Stimulated activated CD4-positive, alpha-beta T cell treated with anti-CD3 and anti-CD28 coated beads, Interleukin-4, amount 100 ng/mL, for 1 hour (primary cell): Measurements from ENCODE around the gene CAPN3.

Source experiments
- DNase-seq: peaks from one replicate; pipeline ENCODE4 v3.0.0-alpha.2; 2020

CAPN3 gene

GRCh38 chr15:42358141-42358540 lies 1.2 kb upstream of the CAPN3 start:
- no peak for DNase-seq

DNA sequence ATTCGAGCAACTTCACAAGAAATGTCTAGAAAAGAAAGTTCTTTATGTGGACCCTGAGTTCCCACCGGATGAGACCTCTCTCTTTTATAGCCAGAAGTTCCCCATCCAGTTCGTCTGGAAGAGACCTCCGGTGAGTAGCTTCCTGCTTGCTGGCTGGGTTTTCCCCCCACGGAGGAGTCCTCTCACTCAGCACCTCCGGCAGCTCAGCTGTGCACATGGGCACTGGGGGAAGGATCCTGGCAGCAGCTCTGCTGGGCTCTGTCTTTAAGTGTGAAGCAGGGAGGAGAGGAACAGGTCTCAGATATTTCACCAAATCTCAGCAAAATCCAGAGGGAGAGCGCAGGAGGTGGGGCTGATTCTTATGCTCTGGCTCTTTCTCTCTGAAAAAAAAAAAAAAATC lies 684 bp downstream of the CAPN3 start:
- DNase-seq = no peak

- no peak for DNase-seq
Measured at GRCh38 chr15:42360535-42361112, 1.3 kb downstream of the CAPN3 start.

DNA sequence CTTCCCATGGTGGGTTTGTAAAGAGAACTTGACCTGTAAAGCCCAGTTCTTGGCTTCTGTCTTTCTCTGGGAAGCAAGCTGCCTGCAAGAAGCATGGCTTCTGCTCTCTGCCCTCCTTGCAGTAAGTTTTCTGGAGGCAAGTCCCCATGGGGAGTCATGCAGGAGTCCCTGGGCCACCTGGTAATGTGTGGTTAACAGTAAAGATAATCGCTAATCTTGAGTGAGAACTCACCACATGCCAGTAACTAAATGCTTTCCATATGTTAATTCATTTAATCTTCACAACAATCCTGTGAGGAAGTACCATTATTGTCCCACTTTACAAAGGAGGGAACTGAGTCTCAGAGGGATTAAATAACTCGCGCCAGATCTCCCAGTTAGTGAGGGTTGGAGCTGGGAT lies 4.2 kb downstream of the CAPN3 start:
- no peak for DNase-seq

GRCh38 chr15:42363942-42364341 lies 4.6 kb downstream of the CAPN3 start:
- DNase-seq = no peak

DNA sequence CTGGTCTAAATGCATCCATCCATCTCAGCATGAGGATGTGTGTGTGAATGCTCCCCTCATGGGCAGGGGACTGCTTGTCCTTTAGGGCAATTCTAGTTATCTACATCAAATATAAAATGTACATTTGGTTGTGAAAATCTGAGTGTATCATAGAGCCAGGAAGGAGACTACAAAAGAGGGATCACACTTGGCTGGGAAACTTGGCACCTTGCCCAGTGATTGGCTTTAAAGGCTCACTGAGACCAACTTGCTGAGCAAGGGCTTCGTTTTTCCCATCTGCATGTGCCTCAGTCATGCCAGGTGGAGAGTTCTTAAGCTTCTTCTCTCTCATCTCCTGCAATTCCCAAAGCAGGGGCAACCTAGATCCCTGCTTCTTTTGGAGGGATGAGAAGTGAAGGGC lies 5.2 kb downstream of the CAPN3 start:
- no peak for DNase-seq

DNA sequence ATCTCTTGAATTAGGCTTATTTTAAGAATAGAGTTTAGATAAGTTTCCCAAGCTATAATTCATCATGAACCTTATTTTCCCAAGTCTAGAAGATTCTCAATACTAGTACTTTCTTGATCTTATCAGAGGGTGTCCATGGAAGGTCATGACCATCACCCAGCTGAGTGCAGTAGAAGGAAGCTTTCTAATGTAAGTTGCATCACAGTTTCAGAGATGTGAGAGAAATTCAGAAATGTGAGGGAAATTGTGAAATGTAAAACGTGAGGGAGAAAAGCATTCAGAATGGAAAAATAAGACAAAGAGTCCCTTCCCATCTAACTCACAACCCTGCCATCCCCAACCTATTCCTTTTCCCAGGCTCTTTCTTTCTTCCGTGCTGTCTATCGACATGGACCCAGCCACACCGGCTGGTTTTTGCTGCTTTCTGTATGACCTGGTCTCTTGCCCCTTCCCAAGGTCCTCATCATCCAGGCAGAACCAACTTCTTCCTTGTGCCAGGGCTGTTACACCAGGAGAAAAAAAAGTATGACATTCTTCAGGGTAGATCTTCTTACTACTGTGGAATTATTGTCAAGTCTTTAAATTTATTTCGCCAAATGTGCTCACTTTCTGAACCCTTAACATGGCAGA lies 6.7 kb downstream of the CAPN3 start:
- DNase-seq = no peak

DNA sequence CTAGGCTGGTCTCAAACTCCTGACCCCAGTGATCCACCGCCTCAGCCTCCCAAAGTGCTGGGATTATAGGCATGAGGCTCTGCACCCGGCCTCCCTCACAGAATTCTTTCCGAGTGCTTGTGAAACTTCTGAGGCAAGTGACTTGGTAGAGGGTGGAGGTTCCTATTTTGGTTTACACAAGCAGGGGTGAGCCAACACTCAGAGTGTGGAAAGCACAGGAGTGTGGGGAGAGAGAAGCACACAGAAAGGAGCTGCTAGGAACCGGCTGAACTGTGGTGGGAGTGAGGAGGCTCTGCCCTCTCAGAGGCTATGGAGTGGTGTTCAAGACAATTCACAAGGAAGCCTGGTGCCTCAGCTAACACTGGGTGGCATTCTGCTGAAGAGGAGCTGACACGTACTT lies 7.7 kb downstream of the CAPN3 start:
- no peak for DNase-seq

- DNase-seq = no peak
Measured at GRCh38 chr15:42368096-42368495, 8.8 kb downstream of the CAPN3 start.

- no peak for DNase-seq
Measured at GRCh38 chr15:42371096-42371495, 11.8 kb downstream of the CAPN3 start.

DNA sequence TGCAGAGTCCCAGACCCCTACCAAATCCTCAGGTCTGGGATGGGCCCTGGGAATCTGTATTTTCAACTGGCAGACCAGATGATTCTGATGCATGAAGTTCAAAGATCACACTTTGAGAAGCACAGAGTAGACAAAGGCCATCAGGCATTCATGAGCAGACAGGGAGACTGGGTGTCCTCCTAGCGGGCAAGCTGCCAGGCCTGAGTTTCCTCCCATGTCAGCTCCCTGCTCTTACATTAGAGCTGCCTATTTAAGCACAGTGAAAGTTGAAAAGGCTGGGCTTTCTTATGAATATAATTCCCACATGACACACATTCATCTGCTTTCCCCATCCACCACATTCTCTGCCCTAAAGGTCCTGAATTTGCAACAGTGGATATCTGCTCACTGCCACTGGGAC lies 14.0 kb downstream of the CAPN3 start:
- no peak for DNase-seq

DNA sequence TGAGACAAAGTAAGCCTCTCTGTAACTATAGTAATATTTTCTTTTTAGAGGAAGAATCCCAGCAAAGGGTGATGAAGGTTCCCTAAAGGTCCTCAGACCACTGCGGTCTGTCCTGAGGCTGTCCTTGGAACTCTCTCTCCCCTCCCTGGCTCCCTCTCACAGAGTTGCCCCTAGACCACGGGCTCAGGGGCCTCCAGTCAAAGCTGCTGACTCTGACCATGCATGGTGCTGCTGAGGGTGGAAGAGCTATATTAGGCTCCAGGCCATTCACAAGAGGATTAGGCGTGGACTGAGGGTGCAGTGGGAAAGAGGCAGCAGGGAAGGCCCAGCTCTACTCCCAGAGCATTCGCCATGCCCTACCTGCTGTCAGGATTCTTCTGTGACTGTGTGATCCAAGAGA lies 14.6 kb downstream of the CAPN3 start:
- no peak for DNase-seq

DNA sequence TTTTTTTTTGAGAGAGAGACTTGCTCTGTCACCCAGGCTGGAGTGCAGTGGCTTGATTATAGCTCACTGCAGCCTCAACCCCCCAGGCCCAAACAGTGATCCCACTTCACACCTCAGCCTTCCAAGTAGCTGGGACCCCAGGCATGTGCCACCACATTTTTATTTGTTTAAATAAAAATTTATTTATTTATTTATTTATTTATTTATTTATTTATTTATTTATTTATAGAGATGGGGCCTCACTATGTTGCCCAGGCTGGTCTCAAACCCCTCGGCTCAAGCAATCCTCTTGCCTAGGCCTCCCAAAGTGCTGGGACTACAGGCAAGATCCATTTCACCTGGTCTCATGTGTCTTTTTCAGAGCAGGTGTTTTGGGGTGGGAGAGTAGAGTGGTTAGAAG lies 15.5 kb downstream of the CAPN3 start:
- no peak for DNase-seq

GRCh38 chr15:42375252-42375651 lies 16.0 kb downstream of the CAPN3 start:
- DNase-seq = no peak

DNA sequence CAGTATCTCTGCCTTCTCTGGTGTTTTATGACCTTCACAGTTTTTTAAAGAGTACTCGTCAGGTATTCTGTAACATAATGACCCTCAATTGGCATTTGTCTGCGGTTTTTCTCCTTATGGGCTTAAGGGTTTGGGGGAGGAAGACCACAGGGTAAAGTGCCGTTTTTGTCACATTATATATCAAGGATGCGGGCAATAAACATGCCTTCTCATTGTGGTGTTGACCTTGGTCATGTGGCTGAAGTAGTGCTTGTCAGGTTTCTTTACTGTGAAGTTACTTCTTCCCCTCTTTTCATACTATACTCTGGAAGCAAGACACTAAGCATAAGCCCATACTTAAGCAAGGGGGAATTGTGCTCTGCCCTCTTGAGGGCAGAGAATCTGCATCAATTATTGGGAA lies 16.6 kb downstream of the CAPN3 start:
- DNase-seq = no peak

- no peak for DNase-seq
Measured at GRCh38 chr15:42378011-42378410, 18.7 kb downstream of the CAPN3 start.

- no peak for DNase-seq
Measured at GRCh38 chr15:42384597-42384996, 25.3 kb downstream of the CAPN3 start.

GRCh38 chr15:42385206-42385979 lies 26.1 kb downstream of the CAPN3 start:
- no peak for DNase-seq

GRCh38 chr15:42385980-42386700 lies 26.8 kb downstream of the CAPN3 start:
- DNase-seq = no peak

- no peak for DNase-seq
Measured at GRCh38 chr15:42387603-42388002, 28.3 kb downstream of the CAPN3 start.

GRCh38 chr15:42392309-42393024 lies 33.2 kb downstream of the CAPN3 start:
- DNase-seq = no peak

- DNase-seq = no peak
Measured at GRCh38 chr15:42394106-42394505, 34.8 kb downstream of the CAPN3 start.

- no peak for DNase-seq
Measured at GRCh38 chr15:42395838-42396237, 36.5 kb downstream of the CAPN3 start.
